ENCODE measurements around the gene FIG4.

GRCh38 chr6:109853426-109853825 lies 162.3 kb downstream of the FIG4 start:
- TF ChIP-seq CTCF (IDR thresholded peaks at IDR 0.05) (no peak), POLR2A (IDR thresholded peaks at IDR 0.05) (no peak), POLR2AphosphoS5 (IDR thresholded peaks at IDR 0.05) (no peak)

All from gastroesophageal sphincter (tissue), 3 donors.